Measurements from ENCODE around the gene PDE4D.

PDE4D gene

GRCh38 chr5:59299006-59299405, 594.5 kb downstream of the PDE4D start:
- DNase-seq (ENCODE audit: extremely low read depth, insufficient read length) = no peak
- no peak overlapping the region for H3K4me3 ChIP-seq (replicated peaks; ENCODE audit: low read depth, low read length)
- H3K27me3 ChIP-seq (replicated peaks; ENCODE audit: control insufficient read depth, insufficient read depth, low read length) = no peaks in the 10 kb centered on the region
- H3K36me3 ChIP-seq (ENCODE audit: control insufficient read depth, insufficient read depth, low read length) = no peaks in the 10 kb centered on the region
- TF ChIP-seq, protein P1, sequence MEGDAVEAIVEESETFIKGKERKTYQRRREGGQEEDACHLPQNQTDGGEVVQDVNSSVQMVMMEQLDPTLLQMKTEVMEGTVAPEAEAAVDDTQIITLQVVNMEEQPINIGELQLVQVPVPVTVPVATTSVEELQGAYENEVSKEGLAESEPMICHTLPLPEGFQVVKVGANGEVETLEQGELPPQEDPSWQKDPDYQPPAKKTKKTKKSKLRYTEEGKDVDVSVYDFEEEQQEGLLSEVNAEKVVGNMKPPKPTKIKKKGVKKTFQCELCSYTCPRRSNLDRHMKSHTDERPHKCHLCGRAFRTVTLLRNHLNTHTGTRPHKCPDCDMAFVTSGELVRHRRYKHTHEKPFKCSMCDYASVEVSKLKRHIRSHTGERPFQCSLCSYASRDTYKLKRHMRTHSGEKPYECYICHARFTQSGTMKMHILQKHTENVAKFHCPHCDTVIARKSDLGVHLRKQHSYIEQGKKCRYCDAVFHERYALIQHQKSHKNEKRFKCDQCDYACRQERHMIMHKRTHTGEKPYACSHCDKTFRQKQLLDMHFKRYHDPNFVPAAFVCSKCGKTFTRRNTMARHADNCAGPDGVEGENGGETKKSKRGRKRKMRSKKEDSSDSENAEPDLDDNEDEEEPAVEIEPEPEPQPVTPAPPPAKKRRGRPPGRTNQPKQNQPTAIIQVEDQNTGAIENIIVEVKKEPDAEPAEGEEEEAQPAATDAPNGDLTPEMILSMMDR (IDR thresholded peaks at IDR 0.05; ENCODE audit: insufficient read depth, low read length, poor library complexity, severe bottlenecking) = no peak

- no peak for DNase-seq (ENCODE audit: extremely low read depth, insufficient read length)
- no peak overlapping the region for H3K4me3 ChIP-seq (replicated peaks; ENCODE audit: low read depth, low read length)
- H3K27me3 ChIP-seq (replicated peaks; ENCODE audit: control insufficient read depth, insufficient read depth, low read length) = no peaks in the 10 kb centered on the region
- no peaks in the 10 kb centered on the region for H3K36me3 ChIP-seq (ENCODE audit: control insufficient read depth, insufficient read depth, low read length)
- TF ChIP-seq, protein P1 (IDR thresholded peaks at IDR 0.05; ENCODE audit: insufficient read depth, low read length, poor library complexity, severe bottlenecking) = no peak
These were observed 596.9 kb downstream of the PDE4D start for GRCh38 chr5:59296317-59297264.

DNA sequence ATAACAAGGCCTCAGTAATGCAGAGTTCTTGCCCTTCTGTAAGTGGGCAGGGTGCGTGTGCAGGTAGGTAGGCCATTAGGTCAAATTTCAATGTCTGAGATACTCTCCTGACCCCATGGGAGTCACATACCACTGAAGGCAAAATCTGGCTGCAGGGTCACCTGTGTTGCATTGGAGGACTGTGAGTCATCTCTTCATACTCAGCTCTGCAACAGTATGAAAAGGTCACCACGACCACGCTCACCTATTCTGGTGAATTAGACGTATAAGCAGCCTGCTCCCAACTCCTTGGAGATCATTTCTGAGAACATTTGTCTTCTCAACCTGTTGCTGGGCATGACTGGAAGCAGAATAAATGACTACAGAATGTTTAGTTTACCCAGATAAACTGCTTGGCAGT, 599.8 kb downstream of the PDE4D start:
- no peak for DNase-seq (ENCODE audit: extremely low read depth, insufficient read length)

GRCh38 chr5:59291941-59292340, 601.6 kb downstream of the PDE4D start:
- TF ChIP-seq, protein P1 (IDR thresholded peaks at IDR 0.05; ENCODE audit: insufficient read depth, low read length, poor library complexity, severe bottlenecking) = no peak
- H3K36me3 ChIP-seq (ENCODE audit: control insufficient read depth, insufficient read depth, low read length) = no peaks in the 10 kb centered on the region
- DNase-seq (ENCODE audit: extremely low read depth, insufficient read length) = no peak
- H3K27me3 ChIP-seq (replicated peaks; ENCODE audit: control insufficient read depth, insufficient read depth, low read length) = no peaks in the 10 kb centered on the region
- H3K4me3 ChIP-seq (replicated peaks; ENCODE audit: low read depth, low read length) = no peak overlapping the region

More for the DNA sequence above, 599.8 kb downstream of the PDE4D start:
- H3K36me3 ChIP-seq (ENCODE audit: control insufficient read depth, insufficient read depth, low read length) = no peaks in the 10 kb centered on the region
- TF ChIP-seq, protein P1 (IDR thresholded peaks at IDR 0.05; ENCODE audit: insufficient read depth, low read length, poor library complexity, severe bottlenecking) = no peak
- H3K4me3 ChIP-seq (replicated peaks; ENCODE audit: low read depth, low read length) = no peak overlapping the region
- no peaks in the 10 kb centered on the region for H3K27me3 ChIP-seq (replicated peaks; ENCODE audit: control insufficient read depth, insufficient read depth, low read length)

- Histone ChIP-seq H3K4me3 (replicated peaks; ENCODE audit: low read depth, low read length) (no peak overlapping the region), H3K27me3 (replicated peaks; ENCODE audit: control insufficient read depth, insufficient read depth, low read length) (no peaks in the 10 kb centered on the region; the same call in 1 of the 2 replicates), H3K36me3 (ENCODE audit: control insufficient read depth, insufficient read depth, low read length) (no peaks in the 10 kb centered on the region)
- TF ChIP-seq, protein P1 (IDR thresholded peaks at IDR 0.05; ENCODE audit: insufficient read depth, low read length, poor library complexity, severe bottlenecking) = no peak
- no peak for DNase-seq (ENCODE audit: extremely low read depth, insufficient read length)
These were observed 605.6 kb downstream of the PDE4D start for GRCh38 chr5:59287884-59288283.
